Right atrium auricular region (tissue), 2 donors: ENCODE measurements around the gene ARHGAP20. TPM values are rescaled to one million over a fixed set of nuclear protein-coding genes. Genes with fewer than 3 reads are reported as not detected.

Experiments used
- DNase-seq: peaks from one replicate; pipeline ENCODE4 v3.0.0-alpha.2; 2019; ENCODE audit warnings: low spot score
- H3K27ac ChIP-seq, 2 donors: fragments of 200-600 bp; sonication (generic); 1 replicate in 1 of 2; 2 replicates in 1 of 2; pipeline ENCODE4 v1.5.1; 2016 to 2019
- H3K27me3 ChIP-seq, 2 donors: fragments of 200-600 bp; sonication (generic); one replicate each; pipeline versions ENCODE4 v1.5.1 to v1.6.0; 2017 to 2019
- H3K36me3 ChIP-seq: fragments of 200-600 bp; sonication (generic); one replicate; pipeline ENCODE4 v1.5.1; 2016
- H3K4me1 ChIP-seq, 2 donors: fragments of 200-600 bp; sonication (generic); one replicate each; pipeline versions ENCODE4 v1.5.1 to v1.6.0; 2017 to 2019
- H3K4me3 ChIP-seq, 2 donors: fragments of 200-600 bp; sonication (generic); 1 replicate in 1 of 2; 2 replicates in 1 of 2; pipeline ENCODE4 v1.5.1; 2017 to 2019; ENCODE audit warnings: mild to moderate bottlenecking in 1 of 2, moderate library complexity in 1 of 2
- H3K9me3 ChIP-seq, 2 donors: fragments of 200-600 bp; sonication (generic); one replicate each; pipeline ENCODE4 v1.5.1; 2019
- total RNA-seq, 2 donors: library from RNA; depleted of rRNA; stranded (reverse); fragments of >200 nt; gene quantifications; one replicate each; pipeline ENCODE4 v1.1.0, GENCODE V29; 2016
- TF ChIP-seq, protein P1 (sequence below), 2 donors: fragments of 200-600 bp; sonication (generic); IDR thresholded peaks; one replicate each; pipeline ENCODE4 v1.5.1; 2019; ENCODE audit warnings: antibody characterized with exemption in 2 of 2

Gene ARHGAP20, protein sequence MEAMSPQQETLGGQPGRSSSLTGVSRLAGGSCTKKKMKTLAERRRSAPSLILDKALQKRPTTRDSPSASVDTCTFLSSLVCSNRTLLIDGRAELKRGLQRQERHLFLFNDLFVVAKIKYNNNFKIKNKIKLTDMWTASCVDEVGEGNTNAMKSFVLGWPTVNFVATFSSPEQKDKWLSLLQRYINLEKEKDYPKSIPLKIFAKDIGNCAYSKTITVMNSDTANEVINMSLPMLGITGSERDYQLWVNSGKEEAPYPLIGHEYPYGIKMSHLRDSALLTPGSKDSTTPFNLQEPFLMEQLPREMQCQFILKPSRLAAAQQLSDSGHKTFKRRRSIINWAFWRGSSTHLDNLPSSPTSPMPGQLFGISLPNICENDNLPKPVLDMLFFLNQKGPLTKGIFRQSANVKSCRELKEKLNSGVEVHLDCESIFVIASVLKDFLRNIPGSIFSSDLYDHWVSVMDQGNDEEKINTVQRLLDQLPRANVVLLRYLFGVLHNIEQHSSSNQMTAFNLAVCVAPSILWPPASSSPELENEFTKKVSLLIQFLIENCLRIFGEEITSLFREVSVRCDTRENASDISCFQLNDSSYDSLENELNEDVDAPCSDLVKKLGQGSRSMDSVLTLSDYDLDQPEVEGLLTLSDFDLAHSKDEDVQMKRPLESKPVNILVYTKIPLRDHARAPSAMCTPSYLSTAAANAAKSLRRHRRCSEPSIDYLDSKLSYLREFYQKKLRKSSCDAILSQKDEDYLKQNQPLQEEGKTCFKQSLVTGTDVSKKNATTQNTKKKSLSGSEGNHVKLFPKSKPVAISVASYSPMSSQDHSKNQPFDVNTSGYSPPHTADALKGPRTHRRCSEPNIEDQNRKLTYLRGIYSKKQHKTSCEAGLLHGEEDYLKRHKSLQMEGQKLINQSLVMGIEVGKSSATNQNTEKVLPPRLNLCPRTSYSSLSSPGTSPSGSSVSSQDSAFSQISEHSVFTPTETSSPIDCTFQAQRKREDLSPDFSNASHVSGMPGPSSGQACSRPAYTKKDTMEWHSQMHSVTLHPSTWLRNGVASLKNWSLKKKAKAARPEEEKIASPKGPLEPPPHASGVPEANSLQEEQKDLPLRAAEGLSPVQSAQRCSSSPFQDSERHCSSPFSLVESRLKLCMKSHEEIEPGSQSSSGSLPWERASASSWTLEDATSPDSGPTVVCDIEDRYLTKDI
- total RNA-seq = under 1 TPM; 0.30 to 0.86 TPM

DNA sequence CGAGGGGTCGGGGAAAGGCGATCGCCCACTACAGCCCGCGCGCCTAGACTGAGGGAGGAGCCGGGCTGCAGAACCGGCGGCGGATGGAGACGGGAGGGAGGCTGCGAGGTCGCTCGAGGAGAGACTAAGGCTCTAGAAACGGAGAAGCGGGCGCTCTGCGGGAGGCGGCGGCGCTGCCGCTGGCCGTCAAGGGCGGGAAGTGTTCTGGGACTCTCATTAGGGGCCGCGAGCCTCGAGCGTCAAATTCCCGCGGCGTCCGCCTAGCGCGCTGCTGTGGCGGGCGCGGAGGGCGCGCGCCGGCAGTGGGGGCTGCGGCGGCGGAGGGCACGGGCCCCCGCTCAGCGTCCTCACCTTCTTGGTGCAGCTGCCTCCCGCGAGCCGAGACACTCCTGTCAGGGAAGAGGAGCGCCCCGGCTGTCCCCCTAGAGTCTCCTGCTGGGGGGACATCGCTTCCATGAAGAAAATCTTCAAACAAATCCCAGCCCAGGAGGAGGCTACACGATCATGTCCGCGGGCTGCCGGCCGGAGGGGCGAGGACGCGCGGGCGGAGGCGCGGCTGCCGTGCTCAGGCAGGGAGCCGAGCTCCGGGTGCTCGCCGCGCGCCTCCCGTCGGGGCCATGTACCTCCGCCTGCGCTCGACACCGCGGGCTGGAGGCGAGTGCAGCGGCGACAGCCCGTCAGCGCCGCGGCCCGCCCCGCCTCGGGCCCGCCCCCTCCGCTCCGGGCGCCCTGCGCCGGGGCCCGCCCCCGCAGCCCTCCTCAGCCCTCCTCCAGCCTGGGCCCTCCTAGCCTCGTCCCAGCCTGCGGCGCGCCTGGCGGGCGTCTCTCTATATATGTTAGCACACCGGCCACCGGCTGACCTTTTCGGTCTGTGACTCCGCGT lies at the start of gene ARHGAP20:
Gene ARHGAP20 (minus strand): TSS at position 662 of the 883 bp plus-strand sequence. CDS start 206 bp downstream, at position 456.
- peak; percentile 62 for DNase-seq
- H3K36me3 ChIP-seq = no peaks in the 10 kb centered on the region
- H3K4me1 ChIP-seq = peaks cover 0 to 24% of the 10 kb centered on the region in 2 donors
- peaks cover 0 to 4% of the 10 kb centered on the region in 2 donors for H3K27me3 ChIP-seq
- peak within 1 kb of the TSS; percentile 30 to 35 for H3K27ac ChIP-seq
- H3K4me3 ChIP-seq = peak within 1 kb of the TSS; percentile 42 to 57
- no peaks in the 10 kb centered on the region for H3K9me3 ChIP-seq
- TF ChIP-seq, protein P1, sequence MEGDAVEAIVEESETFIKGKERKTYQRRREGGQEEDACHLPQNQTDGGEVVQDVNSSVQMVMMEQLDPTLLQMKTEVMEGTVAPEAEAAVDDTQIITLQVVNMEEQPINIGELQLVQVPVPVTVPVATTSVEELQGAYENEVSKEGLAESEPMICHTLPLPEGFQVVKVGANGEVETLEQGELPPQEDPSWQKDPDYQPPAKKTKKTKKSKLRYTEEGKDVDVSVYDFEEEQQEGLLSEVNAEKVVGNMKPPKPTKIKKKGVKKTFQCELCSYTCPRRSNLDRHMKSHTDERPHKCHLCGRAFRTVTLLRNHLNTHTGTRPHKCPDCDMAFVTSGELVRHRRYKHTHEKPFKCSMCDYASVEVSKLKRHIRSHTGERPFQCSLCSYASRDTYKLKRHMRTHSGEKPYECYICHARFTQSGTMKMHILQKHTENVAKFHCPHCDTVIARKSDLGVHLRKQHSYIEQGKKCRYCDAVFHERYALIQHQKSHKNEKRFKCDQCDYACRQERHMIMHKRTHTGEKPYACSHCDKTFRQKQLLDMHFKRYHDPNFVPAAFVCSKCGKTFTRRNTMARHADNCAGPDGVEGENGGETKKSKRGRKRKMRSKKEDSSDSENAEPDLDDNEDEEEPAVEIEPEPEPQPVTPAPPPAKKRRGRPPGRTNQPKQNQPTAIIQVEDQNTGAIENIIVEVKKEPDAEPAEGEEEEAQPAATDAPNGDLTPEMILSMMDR (IDR thresholded peaks at IDR 0.05) = peak in 1 of 2 donors; percentile 8

DNA sequence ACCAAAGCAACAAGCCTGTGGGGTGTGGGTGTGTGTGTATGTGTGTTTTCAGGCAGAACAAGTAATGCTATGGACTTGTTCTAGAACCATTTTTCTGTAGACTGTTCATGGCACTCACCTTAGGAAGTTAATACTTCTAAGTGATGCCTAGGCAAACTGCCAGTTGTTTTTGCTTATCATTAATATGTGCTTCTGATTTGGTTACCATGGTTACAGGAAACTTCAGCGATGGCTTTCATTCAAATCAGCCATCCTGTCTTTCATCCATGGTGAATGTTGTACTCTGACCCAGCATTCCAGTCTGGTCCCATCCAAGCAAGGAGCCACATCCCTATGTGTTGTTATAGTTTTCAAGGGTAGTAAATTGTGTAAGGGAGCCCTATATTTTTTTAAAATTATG lies 49.8 kb upstream of the ARHGAP20 start:
- Histone ChIP-seq H3K27ac (no peak overlapping the region), H3K4me1 (peaks cover 0 to 5% of the 10 kb centered on the region in 2 donors), H3K9me3 (no peaks in the 10 kb centered on the region), H3K36me3 (no peaks in the 10 kb centered on the region), H3K4me3 (no peak overlapping the region), H3K27me3 (no peaks in the 10 kb centered on the region)
- DNase-seq = no peak
- TF ChIP-seq, protein P1 (IDR thresholded peaks at IDR 0.05) = no peak

DNA sequence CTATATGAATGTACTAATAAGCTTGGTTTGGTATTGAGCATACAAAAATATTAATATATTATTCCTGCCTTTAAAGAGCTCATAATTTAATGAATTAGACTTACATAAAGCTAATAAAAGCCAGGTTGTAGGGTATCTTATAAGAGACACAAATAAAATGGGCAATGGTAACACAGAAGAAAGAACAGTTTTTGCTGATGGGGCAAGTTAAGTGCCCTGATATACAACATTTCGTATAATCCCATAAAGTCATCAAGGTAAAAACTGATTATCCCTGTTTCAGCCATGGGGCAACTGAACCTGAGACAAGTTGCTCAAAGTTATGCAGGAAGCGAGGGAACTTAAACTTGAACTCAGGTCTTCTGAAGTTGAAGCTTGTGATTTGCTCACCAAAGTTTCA lies 48.9 kb upstream of the ARHGAP20 start:
- H3K9me3 ChIP-seq = no peaks in the 10 kb centered on the region

DNA sequence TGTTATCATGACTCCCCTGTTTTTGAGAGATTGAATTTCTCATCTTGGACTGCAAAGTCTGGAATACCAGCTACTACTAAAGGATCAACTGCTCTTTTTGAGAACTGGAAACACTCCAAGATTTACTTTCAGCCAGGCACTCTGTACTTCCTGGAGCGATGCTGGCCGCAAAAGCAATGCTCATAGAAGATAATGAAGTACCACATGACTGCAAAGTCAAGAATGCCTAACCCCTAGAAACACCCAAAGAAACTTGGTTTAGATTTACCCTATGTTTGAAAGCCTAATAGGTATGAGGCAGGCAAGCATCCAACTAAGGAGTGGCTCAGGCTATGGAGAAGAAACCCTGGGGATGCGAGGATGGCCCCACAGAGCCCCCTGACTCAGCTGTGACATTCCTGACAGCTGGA lies 47.7 kb upstream of the ARHGAP20 start:
- Histone ChIP-seq H3K9me3 (no peaks in the 10 kb centered on the region), H3K36me3 (no peaks in the 10 kb centered on the region), H3K4me3 (no peak overlapping the region), H3K4me1 (peaks cover 0 to 5% of the 10 kb centered on the region in 2 donors), H3K27me3 (no peaks in the 10 kb centered on the region), H3K27ac (no peak overlapping the region)
- DNase-seq = no peak
- TF ChIP-seq, protein P1 (IDR thresholded peaks at IDR 0.05) = no peak

More for the DNA sequence above, 48.9 kb upstream of the ARHGAP20 start:
- Histone ChIP-seq H3K27me3 (no peaks in the 10 kb centered on the region), H3K4me1 (peaks cover 0 to 5% of the 10 kb centered on the region in 2 donors), H3K36me3 (no peaks in the 10 kb centered on the region), H3K4me3 (no peak overlapping the region), H3K27ac (no peak overlapping the region)
- TF ChIP-seq, protein P1 (IDR thresholded peaks at IDR 0.05) = no peak
- DNase-seq = no peak
